Central memory CD8-positive, alpha-beta T cell (primary cell): ENCODE results near the gene PDE6B.

ENCODE experiments used
- ATAC-seq: fragments of 150-1000 bp; cut with Tn5 transposase; replicated peaks from 2 replicates; pipeline ENCODE4 v1.10.0; 2022; ENCODE audit warnings: mild to moderate bottlenecking, moderate FRiP score, moderate number of reproducible peaks; ENCODE audit not compliant: poor library complexity, severe bottlenecking; ENCODE audit errors: extremely low read depth
- DNase-seq, 2 donors: peaks; one replicate each; pipeline ENCODE4 v3.0.0; 2021; ENCODE audit warnings: low spot score in 2 of 2
- H3K27ac Mint-ChIP-seq: one replicate; pipeline ENCODE4 v1.8.0; 2022; ENCODE audit warnings: low read depth, mild to moderate bottlenecking, moderate library complexity, mixed read lengths
- H3K27me3 Mint-ChIP-seq: one replicate; pipeline ENCODE4 v1.8.0; 2022; ENCODE audit warnings: mixed read lengths
- H3K36me3 Mint-ChIP-seq: one replicate; pipeline ENCODE4 v1.8.0; 2022; ENCODE audit warnings: mild to moderate bottlenecking, moderate library complexity, mixed read lengths; ENCODE audit not compliant: insufficient read depth
- H3K4me1 Mint-ChIP-seq: one replicate; pipeline ENCODE4 v1.8.0; 2022; ENCODE audit warnings: mixed read lengths
- H3K4me3 Mint-ChIP-seq: one replicate; pipeline ENCODE4 v1.8.0; 2022; ENCODE audit warnings: mild to moderate bottlenecking, moderate library complexity, mixed read lengths
- H3K9me3 Mint-ChIP-seq: one replicate; pipeline ENCODE4 v1.8.0; 2022; ENCODE audit warnings: mixed read lengths

Gene PDE6B

GRCh38 chr4:671769-672168 is 46.4 kb downstream of the PDE6B start:
- no peak for ATAC-seq
- H3K4me1 Mint-ChIP-seq, result peaks cover 7% of the 10 kb centered on the region
- no peak for DNase-seq
- H3K4me3 Mint-ChIP-seq, result peak overlapping the region; percentile 38
- no peak overlapping the region for H3K27ac Mint-ChIP-seq
- peaks cover 25% of the 10 kb centered on the region for H3K36me3 Mint-ChIP-seq
- H3K9me3 Mint-ChIP-seq, result no peaks in the 10 kb centered on the region
- H3K27me3 Mint-ChIP-seq, result no peaks in the 10 kb centered on the region

- Mint-ChIP-seq H3K27ac (peak overlapping the region; percentile 91), H3K4me1 (peaks cover 7% of the 10 kb centered on the region), H3K4me3 (peak overlapping the region; percentile 85), H3K36me3 (peaks cover 25% of the 10 kb centered on the region), H3K9me3 (no peaks in the 10 kb centered on the region), H3K27me3 (no peaks in the 10 kb centered on the region)
- no peak for DNase-seq
- ATAC-seq, result no peak
Measured at GRCh38 chr4:673349-674091, 48.1 kb downstream of the PDE6B start.

- no peaks in the 10 kb centered on the region for H3K27me3 Mint-ChIP-seq
- peak within 1 kb of the TSS; percentile 91 for H3K27ac Mint-ChIP-seq
- peak; percentile 97 for ATAC-seq
- peaks cover 7% of the 10 kb centered on the region for H3K4me1 Mint-ChIP-seq
- H3K4me3 Mint-ChIP-seq, result peak within 1 kb of the TSS; percentile 85
- peaks cover 25% of the 10 kb centered on the region for H3K36me3 Mint-ChIP-seq
- DNase-seq, result peak; percentile 97 to 98
- no peaks in the 10 kb centered on the region for H3K9me3 Mint-ChIP-seq
Measured at GRCh38 chr4:674172-675035, 49.0 kb downstream of the PDE6B start, which contains the start of the genes ATP5ME and MYL5. TSS of gene ATP5ME (minus strand) at chr4:674276. CDS start at chr4:674247, 29 bp downstream. TSS of gene MYL5 (plus strand) at chr4:674542. CDS start at chr4:678027, 3,485 bp downstream.

- Mint-ChIP-seq H3K4me3 (peak overlapping the region; percentile 85), H3K4me1 (peaks cover 7% of the 10 kb centered on the region), H3K27ac (peak overlapping the region; percentile 91), H3K9me3 (no peaks in the 10 kb centered on the region), H3K27me3 (no peaks in the 10 kb centered on the region), H3K36me3 (peaks cover 25% of the 10 kb centered on the region)
- DNase-seq (no peak), ATAC-seq (peak; percentile 3)
Measured at GRCh38 chr4:675036-675882, 49.9 kb downstream of the PDE6B start.

GRCh38 chr4:675980-676870 is 50.9 kb downstream of the PDE6B start:
- DNase-seq, result no peak
- H3K27me3 Mint-ChIP-seq, result no peaks in the 10 kb centered on the region

GRCh38 chr4:676871-677235 is 51.5 kb downstream of the PDE6B start:
- Mint-ChIP-seq H3K4me3 (peak overlapping the region; percentile 7), H3K27ac (no peak overlapping the region), H3K36me3 (peaks cover 22% of the 10 kb centered on the region), H3K9me3 (no peaks in the 10 kb centered on the region), H3K4me1 (peaks cover 7% of the 10 kb centered on the region), H3K27me3 (no peaks in the 10 kb centered on the region)
- ATAC-seq (no peak), DNase-seq (no peak)

More at GRCh38 chr4:675980-676870, 50.9 kb downstream of the PDE6B start:
- Mint-ChIP-seq H3K36me3 (peaks cover 22% of the 10 kb centered on the region), H3K27ac (no peak overlapping the region), H3K4me3 (peak overlapping the region; percentile 85), H3K9me3 (no peaks in the 10 kb centered on the region), H3K4me1 (peaks cover 7% of the 10 kb centered on the region)
- no peak for ATAC-seq

GRCh38 chr4:677431-678293 is 52.3 kb downstream of the PDE6B start:
- Mint-ChIP-seq H3K27ac (peak overlapping the region; percentile 29), H3K27me3 (no peaks in the 10 kb centered on the region), H3K4me1 (peaks cover 7% of the 10 kb centered on the region), H3K9me3 (no peaks in the 10 kb centered on the region), H3K36me3 (peaks cover 16% of the 10 kb centered on the region), H3K4me3 (no peak overlapping the region)
- ATAC-seq (no peak), DNase-seq (no peak)

- DNase-seq (no peak), ATAC-seq (no peak)
- H3K9me3 Mint-ChIP-seq, result no peaks in the 10 kb centered on the region
- peaks cover 10% of the 10 kb centered on the region for H3K36me3 Mint-ChIP-seq
- no peak overlapping the region for H3K4me3 Mint-ChIP-seq
- H3K27ac Mint-ChIP-seq, result no peak overlapping the region
- H3K4me1 Mint-ChIP-seq, result peaks cover under 1% of the 10 kb centered on the region
- H3K27me3 Mint-ChIP-seq, result no peaks in the 10 kb centered on the region
Measured at GRCh38 chr4:678331-679103, 53.1 kb downstream of the PDE6B start.

- H3K36me3 Mint-ChIP-seq, result peaks cover 9% of the 10 kb centered on the region
- DNase-seq (no peak), ATAC-seq (no peak)
- no peak overlapping the region for H3K4me3 Mint-ChIP-seq
- H3K27ac Mint-ChIP-seq, result no peak overlapping the region
- H3K27me3 Mint-ChIP-seq, result no peaks in the 10 kb centered on the region
- H3K9me3 Mint-ChIP-seq, result no peaks in the 10 kb centered on the region
- H3K4me1 Mint-ChIP-seq, result no peaks in the 10 kb centered on the region
Measured at GRCh38 chr4:679104-679481, 53.7 kb downstream of the PDE6B start.

- Mint-ChIP-seq H3K36me3 (peaks cover 6% of the 10 kb centered on the region), H3K27ac (no peak overlapping the region), H3K4me1 (no peaks in the 10 kb centered on the region), H3K27me3 (no peaks in the 10 kb centered on the region), H3K9me3 (no peaks in the 10 kb centered on the region), H3K4me3 (peak overlapping the region; percentile 57)
- ATAC-seq (no peak), DNase-seq (no peak)
Measured at GRCh38 chr4:679629-680028, 54.3 kb downstream of the PDE6B start.
